ENCODE measurements around the gene PLCB1.

Gene PLCB1

GRCh38 chr20:8917084-8917483 is 785.0 kb downstream of the PLCB1 start:
- no peak for DNase-seq

- DNase-seq = no peak
Measured at GRCh38 chr20:8918145-8918544, 786.1 kb downstream of the PLCB1 start.

DNA sequence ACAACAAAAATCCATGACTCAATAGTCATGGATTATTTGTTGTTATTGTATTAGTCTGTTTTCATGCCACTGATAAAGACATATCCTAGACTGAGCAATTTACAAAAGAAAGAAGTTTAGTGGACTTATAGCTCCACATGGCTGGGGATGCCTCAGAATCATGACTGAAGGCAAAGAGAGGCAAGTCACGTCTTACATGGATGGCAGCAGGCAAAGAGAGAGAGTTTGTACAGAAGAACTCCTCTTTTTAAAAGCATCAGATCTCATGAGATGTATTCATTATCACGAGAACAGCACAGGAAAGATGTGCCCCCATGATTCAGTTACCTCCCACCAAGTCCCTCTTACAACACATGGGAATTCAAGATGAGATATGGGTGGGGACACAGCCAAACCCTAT is 792.5 kb downstream of the PLCB1 start:
- DNase-seq = no peak

- no peak for DNase-seq
Measured at GRCh38 chr20:8930726-8931125, 798.7 kb downstream of the PLCB1 start.

DNA sequence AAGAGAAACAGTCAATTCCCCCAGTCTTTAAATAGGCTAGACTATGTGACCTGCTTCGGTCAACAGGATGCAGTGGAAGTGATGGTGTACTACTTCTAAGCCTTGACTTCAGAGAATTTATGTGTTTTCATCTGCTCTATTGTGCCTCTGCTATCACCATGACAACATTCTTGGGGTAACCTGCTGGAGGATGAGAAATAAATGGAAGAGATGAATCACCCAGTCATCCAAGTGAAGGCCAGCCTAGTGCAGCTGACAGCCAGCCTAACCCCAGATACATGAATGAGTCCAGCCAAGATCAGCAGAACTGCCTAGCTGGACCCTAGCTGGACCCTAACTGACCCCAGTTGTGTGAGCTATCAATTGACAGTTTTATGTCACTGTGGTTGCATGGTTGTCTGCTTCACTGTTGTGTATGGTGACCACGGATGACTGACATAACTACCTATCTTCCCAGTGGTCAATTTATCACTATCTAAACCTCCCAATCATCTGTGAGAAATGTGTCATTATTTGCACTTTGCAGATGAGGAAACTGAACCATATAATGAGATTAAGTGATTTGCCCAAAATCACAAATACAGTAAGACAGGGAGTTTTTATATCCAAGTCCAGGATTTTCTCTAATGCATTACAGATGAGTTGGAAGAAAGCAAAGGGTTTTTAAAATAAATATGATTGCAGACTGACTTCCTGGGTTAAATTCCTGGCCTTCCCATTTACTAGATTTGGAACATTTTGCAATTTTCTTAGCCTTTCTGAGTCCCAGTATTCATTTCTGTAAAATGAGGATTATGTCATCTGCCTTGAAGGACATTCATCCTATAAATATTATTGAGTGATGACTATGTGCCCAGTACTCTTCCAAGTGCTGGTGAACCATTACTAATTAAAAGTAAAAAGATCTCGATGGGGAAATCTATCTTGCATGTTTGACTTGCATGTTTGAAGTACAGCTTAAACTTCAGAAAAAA is 800.4 kb downstream of the PLCB1 start:
- DNase-seq = no peak

DNA sequence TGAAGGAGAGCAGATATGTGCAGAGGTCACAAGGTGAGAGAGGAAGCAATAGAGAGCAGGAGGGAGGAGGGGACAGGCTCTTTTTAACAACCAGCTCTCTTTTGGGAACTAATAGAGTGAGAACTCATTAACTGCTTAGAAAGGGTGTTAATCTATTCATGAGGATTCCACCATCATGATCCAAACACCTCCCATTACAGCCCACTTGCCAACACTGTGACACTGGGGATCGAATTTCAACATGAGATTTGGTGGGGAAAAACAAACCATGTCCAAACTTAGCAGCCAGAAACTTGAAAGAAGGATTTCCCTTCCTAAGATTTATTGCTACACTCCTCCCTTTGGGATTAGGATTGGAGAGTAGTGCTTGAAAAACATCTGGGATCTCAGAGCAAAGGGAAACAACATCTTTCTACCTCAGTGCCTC is 801.3 kb downstream of the PLCB1 start:
- DNase-seq = no peak

DNA sequence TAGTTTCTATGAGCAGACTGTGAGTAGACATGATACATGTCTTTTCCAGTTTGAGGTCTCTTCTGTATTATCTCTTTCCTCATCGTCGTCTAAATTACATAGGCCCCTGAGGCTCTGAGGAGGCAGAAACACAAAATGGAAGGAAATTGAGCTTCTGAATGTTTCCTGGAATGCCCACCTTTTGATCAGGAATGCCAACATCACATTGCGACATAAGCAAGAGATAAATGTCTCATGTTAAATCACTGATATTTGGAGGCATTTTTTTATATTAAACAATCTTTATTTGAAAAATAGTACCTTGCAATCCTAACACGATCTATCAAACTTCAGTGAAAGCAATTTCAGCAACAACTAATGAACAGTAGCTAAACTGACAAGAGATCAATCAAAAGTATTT is 802.3 kb downstream of the PLCB1 start:
- no peak for DNase-seq
